Measurements from ENCODE around the gene OSBPL6. TPM values are rescaled to one million over a fixed set of nuclear protein-coding genes. Genes with fewer than 3 reads are reported as not detected.

Gene OSBPL6
- total RNA-seq, 1 donor from 2014 or later = 5.3 TPM

- peak; percentile 69 for DNase-seq
These were observed 47.7 kb downstream of the OSBPL6 start for GRCh38 chr2:178241844-178242551.

GRCh38 chr2:178242552-178242883, 48.2 kb downstream of the OSBPL6 start:
- no peak for DNase-seq

DNA sequence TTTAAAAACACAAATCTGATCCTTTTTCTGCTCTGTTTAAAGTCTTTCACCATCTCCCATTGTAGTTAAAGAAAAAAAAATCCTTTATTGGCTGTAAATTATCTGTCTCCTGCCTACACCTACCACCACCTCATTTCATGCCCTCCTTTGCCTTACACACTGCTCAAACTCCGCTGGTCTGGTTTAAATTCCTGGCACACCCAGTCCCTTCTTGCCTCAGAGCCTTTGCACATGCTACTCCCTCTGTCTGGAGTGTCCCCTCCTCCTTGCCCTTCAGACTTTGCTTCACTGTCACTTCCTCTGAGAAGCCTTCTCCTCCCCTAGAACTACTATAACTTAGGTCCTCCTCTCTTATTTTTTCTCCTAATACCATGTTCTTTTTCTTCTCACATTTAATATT, 49.6 kb downstream of the OSBPL6 start:
- no peak for DNase-seq

DNA sequence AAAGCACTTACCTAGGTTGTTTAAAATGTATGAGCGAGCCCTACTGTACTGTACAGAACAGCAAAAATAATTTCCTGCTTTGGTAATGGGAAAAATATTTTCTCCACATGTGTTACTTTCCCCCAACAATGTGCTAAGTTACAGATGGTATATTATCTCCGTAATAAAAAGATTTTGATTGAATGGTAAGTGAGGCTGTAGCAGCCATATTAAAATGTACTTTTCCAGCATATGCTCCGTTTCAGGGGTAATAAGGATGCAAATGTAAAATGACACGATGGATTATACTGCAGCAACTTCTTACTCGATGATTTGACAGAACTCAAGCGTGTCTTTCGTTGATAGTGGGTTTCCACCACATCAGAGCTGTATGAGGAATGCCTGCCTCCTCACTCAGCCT, 50.5 kb downstream of the OSBPL6 start:
- no peak for DNase-seq

DNA sequence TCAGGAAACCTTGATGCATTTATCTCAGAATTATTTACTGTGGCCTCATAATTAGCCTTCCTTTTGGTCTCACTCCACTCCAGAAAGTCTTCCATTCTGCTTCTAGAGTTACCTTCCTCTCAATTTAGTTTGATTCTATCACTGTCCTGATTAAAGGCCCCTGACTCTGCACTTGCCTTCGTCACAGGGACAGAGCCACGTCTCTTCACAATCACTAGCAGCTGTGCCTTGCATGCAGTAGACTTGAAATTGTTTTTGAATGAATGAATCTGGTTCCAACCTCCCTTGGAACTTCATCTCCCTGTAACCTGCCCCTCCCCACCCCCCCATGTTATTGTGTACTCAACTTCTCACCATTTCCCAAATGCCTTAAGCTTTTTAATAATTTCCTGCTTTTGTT, 52.4 kb downstream of the OSBPL6 start:
- DNase-seq = no peak

DNA sequence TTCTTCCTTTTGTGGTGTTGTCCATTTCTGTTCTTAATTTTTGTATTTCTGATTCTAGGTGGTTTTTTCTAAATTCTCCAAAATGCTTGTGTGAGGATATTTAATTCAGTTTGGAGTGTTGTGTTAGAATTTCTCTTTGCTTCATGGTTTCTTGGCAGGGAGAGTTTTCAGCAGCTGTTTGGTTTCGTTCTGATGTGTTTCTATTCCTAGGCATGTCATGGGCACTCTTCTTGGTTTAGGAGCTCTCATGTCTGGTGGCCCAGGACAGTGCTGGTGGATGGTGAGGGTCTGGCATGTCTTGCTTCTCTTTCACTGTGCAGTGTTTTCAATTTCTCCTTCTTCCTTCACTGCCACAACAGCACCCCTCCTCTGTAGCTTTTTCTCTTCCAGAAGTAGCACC, 52.9 kb downstream of the OSBPL6 start:
- DNase-seq = no peak

GRCh38 chr2:178250429-178250828, 56.1 kb downstream of the OSBPL6 start:
- no peak for DNase-seq

- DNase-seq = no peak
These were observed 57.0 kb downstream of the OSBPL6 start for GRCh38 chr2:178251151-178251955.

GRCh38 chr2:178256382-178257042, 62.2 kb downstream of the OSBPL6 start:
- no peak for DNase-seq

GRCh38 chr2:178257127-178257526, 62.8 kb downstream of the OSBPL6 start:
- DNase-seq = no peak

GRCh38 chr2:178258916-178259315, 64.6 kb downstream of the OSBPL6 start:
- DNase-seq = no peak

GRCh38 chr2:178263159-178263860, 69.0 kb downstream of the OSBPL6 start:
- DNase-seq = no peak

GRCh38 chr2:178264211-178264610, 69.9 kb downstream of the OSBPL6 start:
- no peak for DNase-seq

DNA sequence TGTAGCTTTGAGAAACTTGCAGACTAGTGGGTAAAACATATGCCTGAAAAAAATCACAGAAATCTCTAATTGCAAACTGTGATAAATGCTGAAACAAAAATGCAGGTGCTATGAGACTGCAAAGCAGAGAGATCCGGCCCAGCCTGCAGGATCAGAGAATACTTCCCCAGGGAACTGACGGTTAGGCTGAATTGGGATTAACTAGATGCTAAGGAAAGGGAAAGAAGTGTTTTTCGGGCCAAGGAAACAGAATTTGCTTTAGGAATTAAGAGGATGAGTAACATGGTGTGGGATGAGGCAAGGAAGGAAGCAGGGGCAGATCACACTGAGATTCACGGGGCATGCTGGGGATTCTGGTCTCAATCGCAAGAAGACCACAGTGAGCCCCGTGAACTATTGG, 71.5 kb downstream of the OSBPL6 start:
- DNase-seq = no peak

- DNase-seq = no peak
These were observed 72.1 kb downstream of the OSBPL6 start for GRCh38 chr2:178266445-178266844.

GRCh38 chr2:178267660-178268059, 73.3 kb downstream of the OSBPL6 start:
- DNase-seq = no peak

DNA sequence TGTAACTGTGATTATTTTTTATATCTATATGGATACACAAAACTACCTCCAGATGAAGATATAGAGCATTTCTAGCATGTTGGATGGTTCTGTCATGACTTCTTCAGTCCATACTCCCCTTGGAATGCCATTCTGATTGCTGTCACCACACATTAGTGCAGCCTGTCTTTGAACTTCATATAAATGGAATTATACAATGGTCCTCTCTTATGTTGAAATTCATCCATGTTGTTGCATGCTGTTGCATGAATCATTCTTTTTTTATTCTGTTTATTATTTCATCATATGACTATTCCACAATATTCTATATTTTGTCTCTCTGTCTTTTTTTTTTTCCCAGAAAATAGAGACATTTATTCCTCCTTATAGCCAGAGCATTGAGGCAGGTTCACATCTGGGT, 74.1 kb downstream of the OSBPL6 start:
- no peak for DNase-seq

GRCh38 chr2:178269438-178270224, 75.3 kb downstream of the OSBPL6 start:
- no peak for DNase-seq

DNA sequence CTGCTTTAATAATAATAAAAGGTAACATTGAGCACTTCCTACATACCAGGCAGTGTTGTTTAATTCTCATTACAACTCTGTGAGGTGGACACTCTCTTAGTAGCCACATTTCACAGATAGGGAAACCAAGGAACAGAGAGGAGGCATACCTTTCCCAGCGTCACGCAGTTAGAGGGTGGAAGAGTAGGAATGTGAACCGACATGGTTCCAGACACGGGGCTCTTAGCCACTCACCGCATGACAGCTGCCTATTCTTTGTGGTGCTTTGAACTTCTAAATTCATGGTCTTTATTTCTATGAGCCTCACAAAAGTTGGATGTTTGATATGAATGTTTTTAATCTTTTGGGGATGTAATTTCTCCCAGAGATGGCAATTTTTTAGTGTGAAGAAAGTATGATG, 76.0 kb downstream of the OSBPL6 start:
- no peak for DNase-seq

DNA sequence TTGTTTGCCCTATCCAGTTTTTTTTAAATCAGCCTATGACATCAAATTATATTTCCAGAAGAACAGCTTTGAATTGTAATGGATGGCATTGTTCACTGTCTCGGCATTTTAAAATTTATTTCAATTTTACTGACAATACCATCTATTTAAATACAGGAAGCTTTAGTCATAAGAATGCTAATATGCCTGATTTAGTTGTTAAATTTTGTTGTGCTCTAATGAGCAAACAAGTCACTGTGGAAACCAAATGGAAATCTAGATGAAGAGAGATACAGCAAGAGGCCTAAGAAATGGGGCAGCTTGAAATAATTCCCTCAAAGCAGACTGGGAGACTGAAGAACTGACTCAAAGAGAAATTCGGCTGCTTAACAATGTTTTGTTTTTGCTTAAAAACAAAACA, 76.8 kb downstream of the OSBPL6 start:
- no peak for DNase-seq

- no peak for DNase-seq
These were observed 77.5 kb downstream of the OSBPL6 start for GRCh38 chr2:178271629-178272333.

Data from dermis blood vessel endothelial cell (primary cell).